Activated CD8-positive, alpha-beta memory T cell treated with anti-CD3 and anti-CD28 coated beads, Interleukin-2, amount 50 U/mL, for 24 hours (primary cell): ENCODE data around the gene CBX8.

Experiments used
- DNase-seq: peaks from one replicate; pipeline ENCODE4 v3.0.0-alpha.2; 2020; ENCODE audit errors: extremely low read depth

CBX8 gene

DNA sequence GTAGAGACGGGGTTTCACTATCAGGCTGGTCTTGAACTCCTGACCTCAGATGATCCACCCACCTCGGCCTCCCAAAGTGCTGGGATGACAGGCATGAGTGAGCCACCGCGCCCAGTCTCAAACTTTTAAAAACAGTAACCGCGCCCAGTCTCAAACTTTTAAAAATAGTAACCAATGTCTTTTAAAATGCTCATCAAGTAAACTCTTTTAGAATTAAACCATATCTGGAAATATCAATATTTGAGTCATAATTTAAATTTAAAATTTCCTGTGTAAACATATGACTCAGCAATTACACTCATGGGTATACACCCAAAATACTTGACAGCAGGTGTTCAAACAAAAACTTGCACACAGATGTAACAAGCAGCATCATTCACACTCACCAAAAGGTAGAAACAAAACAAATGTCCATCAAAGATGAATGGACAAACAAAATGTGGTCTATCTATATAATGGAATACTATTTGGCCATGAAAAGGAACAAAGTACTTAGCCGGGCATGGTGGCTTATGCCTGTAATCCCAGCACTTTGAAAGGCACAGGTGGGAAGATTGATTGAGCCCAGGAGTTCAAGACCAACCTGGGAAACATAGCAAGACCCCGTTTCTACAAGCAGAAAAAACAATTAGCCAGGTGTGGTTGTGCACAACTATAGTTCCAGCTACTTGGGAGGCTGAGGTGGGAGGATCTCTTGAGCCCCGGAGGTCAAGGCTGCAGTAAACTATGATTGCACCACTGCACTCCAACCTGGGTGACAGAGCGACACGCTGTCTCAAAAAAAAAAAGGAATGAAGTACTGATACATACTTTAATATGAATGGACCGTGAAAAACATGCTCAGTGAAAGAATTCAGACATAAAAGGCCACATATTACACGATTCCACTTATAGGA is 46.0 kb downstream of the CBX8 start:
- DNase-seq = no peak

DNA sequence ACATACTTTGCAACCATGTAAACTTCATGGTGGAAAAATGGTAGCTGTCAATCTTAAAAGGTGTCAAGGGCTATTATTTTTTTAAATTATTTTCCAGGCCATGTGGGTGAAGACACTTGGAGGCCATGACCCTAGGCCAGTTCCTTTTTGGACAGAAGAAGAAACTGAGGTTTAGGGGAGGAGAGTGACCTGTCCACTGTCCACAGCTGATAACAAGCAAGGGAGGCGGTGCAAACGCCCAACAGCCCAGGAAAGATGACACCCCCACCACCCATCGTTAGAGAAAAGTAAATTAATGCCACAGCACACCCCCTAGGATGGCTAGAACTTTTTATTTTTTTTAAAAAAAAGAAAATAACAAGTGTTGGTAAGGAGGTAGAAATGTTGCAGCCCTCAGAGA is 46.9 kb downstream of the CBX8 start:
- DNase-seq = no peak

DNA sequence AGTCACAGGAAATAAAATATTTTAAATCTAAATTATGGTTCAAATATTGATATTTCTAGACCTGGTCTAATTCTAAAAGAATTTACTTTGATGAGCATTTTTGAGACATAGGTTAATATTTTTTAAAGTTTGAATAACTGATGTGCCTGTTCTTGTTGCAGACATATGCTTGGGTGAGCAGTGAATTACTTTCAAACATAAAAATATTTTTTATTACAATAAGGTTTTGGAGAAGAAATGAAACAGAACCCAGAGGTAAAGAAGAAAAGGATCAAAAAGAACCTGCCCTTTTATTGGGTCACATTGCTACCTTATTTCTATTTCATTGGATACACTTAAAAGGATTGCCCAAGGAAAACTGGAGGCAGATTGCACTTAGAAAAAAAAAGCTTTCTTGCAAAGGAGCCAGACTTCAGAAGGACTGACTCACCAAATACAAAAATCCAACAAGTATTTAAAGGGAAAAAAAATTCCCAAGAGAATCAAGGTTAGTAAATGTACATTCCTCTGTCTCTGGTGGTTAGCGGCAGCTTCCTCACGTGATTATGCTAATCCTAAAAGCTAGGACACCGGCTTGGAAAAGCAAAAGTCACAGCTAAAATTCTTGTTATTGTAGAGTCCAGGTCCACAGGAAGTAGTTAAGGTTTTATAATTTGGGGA is 47.6 kb downstream of the CBX8 start:
- no peak for DNase-seq

DNA sequence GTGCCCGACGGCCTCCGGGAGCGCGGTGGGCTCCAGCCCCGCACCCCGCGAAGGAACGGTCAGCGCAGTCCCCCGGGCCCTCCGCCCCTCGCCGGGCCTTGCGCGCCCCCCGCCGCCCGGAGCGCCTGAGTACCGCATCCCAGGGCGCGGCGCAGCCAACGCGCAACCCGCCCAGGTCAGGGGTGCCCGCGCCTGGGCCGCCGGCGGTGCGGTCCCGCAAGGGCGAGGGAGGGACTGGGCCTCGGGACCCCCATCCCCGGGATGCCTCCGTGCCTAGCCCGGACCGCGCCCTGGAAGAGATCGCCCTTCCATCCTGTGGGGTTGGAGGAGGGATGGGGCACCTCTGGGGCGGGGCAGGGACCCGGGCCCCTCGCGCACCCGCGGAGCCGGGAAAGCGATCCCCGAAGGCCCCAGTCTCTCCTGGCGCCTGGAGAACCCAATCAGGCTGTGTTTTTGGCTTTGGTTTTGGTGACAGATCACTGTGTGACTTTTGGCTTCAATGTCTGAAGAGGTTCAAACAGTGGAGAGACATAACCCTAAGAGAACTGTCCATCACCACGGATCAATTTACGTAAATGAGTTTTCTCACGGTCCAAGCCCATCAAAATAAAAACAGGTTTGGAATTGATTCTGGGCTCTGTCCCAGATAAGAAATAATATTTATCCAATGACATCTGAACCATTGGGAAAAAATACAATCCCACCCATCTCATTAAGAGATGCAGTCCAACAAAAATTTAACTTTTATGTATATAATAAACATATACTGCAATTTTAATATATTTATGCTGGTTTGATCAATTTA is 48.4 kb downstream of the CBX8 start:
- DNase-seq = no peak

DNA sequence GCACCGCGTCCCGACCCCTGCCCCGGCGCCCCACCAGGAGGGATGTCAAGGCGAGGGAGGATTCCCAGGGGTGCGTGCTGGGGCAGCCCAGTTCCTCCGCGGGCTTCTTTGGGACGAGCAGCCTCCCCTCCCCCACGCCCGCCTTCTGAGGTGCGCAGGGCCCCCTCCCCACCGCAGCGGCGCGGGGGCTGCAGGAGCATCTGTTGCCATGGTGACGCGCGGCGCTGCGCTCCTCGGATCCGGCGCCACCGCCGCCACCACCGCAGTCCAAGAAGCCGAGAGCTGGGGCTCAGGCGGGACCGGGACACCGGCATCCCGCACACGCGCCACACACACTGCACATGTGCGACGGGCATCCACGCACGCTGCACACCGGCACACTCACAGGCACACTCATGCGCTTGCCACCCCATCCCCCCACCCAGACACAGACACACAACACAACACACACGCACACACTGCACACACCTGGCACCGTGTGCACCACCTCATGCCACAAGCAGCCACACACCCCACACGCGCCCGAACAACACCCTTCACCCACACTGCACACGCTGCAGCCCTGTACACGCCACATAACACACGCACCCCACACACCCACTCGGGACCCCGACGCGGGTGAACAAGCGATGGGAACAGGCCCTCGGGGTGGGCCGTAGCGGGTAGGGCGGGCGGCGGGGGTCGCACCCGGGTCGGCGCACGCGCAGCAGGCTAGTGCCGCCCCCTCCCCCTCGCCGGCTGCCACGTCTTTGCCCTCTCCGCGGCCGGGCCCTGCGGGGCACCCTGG is 49.2 kb downstream of the CBX8 start:
- no peak for DNase-seq

DNA sequence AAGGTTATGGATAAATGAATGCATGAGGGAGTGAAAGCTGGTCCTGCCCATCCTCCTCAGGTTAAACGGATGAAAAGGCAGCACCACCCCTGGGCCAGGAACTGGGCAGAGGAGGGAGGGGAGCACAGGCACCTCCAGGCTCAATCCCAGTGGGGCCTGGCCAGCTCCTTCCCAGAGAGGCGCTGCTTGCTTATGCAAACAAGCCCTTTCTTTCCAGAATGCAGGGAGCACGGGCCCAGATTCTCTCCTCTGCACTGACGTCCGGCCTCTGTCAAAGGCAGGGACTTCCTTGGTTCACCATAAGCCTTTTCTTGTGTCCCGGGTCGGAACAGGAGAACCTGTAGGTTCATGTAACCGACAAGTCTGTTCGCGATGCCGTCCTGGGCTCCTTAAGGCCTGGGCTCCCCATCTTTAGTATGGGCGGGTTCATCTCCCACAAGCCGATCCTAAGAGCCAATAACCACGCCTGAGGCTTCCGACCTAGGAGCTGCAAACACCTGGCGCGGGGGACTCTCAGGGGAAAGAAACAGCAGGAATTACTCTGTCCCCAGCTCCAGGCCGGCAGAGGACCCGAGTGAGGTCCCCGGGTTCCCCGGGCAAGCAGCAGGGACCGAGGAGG is 49.9 kb downstream of the CBX8 start:
- no peak for DNase-seq

DNA sequence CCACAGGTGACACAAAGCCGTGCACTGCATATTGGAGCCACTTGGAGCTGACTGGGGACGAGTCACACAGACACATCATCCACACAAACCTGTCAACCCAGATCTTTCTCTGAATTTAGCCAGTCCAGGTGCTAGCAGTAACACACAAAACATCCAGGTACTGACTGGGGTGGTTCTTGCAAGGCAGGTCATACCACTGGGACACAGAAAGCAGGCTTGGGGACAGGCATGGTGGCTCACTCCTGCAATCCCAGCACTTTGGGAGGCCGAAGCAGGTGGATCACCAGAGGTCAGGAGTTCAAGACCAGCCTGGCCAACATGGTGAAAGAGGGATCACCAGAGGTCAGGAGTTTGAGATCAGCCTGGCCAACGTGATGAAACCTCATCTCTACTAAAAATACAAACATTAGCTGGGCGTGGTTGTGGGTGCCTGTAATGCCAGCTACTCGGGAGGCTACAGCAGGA is 51.2 kb downstream of the CBX8 start:
- DNase-seq = no peak

DNA sequence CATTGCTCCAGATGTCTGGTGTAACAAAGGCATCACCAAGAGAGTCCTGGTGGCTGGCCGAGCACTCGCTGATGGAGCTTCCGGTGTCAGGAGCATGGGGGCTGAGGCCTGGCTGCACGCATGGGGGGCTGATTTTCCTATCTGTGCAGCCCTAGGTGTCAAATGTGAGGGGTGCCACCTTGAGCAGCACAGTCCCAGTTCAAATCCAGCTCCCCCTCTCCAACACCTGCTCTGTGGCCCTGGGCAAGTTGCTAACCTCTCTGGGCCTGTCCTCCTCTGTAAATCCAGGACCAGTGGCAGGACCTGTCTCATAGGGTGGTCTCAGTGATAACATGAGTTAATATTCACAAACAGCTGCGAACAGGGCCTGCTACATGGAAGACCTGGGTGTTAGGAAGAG is 53.3 kb downstream of the CBX8 start:
- DNase-seq = no peak

DNA sequence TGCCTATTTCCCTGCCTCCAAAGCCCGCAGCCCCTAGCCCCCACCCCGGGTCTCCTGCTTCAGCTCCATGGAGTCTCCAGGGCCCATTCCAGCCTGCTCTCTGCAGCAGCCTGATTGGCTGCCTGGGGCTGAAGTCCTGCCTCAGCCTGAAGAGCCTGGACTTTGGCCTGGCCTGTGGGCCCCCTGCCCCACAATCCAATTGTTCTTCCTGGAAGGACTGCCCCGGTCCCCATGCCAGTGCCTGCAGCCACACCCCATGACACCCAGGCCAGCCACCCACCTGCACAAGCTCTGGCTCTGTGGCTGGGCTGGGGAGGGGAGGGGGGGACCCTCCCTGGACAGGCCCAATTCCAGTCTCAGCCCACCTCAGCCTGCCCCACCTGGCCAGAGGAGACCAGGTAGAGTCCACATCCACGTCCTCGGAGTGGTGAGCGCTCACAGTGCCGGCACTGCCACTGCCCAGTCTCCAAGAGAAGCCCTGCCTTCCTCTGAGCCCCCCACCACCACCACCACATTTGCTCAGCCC is 53.9 kb downstream of the CBX8 start:
- no peak for DNase-seq

DNA sequence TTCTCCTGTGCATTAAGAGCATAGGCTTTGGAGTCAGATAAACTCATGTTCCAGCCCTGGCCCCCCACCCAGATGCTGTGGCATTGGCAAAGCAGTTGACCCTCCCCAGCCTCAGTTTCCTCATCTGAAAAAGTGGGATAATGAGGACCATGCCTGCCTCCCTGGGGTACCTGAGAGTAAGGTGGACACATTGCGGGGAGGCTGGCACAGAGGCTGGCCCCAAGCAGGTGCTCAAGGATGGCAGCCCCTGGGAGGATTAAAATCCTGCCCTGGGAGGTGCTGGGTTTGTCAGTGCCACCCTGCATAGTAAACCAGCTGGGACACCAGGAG is 54.3 kb downstream of the CBX8 start:
- no peak for DNase-seq
